Measurements from ENCODE around the gene PIP.
"Not testable (repeated sequence)": the region's sequence is repeated elsewhere in the genome, so short reads cannot be mapped to it uniquely, and the experiment has no call there.

Gene PIP

DNA sequence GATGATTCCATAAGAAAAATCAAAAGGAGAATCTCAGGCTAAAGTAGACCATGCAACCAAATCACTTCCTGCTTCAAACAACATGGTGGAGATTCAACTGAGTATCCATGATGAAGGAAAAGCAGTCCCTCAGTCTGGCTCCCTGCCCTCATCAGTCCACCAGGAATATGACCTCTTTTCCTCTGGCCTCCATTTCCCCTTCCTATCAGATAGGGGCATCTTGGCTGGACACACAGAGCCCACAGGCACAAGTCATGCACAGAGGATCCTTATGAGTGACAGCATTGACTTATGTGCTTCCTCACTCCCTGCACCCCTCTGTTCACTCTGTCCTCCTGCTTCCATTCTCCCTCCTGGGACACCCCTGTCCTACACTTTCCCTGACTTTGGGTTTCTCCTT is 16.8 kb downstream of the PIP start:
- DNase-seq (ENCODE audit: insufficient read length, low spot score), result no peak
- TF ChIP-seq, protein P1, sequence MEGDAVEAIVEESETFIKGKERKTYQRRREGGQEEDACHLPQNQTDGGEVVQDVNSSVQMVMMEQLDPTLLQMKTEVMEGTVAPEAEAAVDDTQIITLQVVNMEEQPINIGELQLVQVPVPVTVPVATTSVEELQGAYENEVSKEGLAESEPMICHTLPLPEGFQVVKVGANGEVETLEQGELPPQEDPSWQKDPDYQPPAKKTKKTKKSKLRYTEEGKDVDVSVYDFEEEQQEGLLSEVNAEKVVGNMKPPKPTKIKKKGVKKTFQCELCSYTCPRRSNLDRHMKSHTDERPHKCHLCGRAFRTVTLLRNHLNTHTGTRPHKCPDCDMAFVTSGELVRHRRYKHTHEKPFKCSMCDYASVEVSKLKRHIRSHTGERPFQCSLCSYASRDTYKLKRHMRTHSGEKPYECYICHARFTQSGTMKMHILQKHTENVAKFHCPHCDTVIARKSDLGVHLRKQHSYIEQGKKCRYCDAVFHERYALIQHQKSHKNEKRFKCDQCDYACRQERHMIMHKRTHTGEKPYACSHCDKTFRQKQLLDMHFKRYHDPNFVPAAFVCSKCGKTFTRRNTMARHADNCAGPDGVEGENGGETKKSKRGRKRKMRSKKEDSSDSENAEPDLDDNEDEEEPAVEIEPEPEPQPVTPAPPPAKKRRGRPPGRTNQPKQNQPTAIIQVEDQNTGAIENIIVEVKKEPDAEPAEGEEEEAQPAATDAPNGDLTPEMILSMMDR (IDR thresholded peaks at IDR 0.05; ENCODE audit: insufficient read depth, missing control alignments), result no peak
- no peak for FAIRE-seq

DNA sequence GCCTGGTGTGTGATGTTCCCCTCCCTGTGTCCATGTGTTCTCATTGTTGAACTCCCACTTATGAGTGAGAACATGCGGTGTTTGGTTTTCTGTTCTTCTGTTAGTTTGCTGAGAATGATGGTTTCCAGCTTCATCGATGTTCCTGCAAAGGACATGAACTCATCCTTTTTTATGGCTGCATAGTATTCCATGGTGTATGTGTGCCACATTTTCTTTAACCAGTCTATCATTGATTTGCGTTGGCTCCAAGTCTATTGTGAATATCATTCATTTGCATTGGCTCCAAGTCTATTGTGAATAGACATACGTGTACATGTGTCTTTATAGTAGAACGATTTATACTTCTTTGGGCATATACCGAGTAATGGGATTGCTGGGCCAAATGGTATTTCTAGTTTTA is 18.8 kb downstream of the PIP start:
- not testable (repeated sequence) for DNase-seq (ENCODE audit: insufficient read length, low spot score); FAIRE-seq

DNA sequence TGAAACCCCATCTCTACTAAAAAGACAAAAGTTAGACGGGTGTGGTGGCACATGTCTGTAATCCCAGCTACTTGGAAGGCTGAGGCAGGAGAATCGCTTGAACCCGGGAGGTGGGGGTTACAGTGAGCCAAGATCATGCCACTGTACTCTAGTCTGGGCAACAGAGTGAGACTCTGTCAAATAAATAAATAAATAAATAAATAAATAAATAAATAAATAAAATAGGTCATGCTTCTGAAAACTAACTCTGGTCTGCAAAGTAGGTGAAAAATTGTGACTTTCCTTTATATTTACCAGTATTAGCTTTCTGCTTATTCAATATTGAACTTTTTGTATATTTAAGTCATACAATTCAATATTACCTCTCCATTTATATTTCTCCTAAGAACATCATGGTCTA is 26.7 kb downstream of the PIP start:
- FAIRE-seq; DNase-seq (ENCODE audit: insufficient read length, low spot score): not testable (repeated sequence)

DNA sequence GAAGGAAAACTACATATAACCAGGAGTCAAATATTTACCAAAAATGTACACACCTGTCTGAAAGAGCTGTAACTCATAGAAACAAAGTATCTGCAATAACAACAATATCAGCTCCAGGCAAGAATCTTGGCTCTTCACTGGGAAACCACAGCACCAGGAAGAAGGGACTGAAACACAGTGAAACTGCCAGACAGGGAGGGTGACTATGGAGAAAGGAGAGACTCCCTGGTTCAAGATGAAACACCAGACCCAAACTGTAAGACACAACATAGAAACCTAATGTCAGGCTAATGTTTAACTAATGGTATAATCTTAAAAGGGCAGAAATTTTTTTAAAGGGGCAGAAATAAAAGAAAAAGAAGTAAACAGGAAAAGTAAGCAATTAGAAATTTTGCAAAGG is 39.8 kb downstream of the PIP start:
- TF ChIP-seq, protein P1 (IDR thresholded peaks at IDR 0.05; ENCODE audit: insufficient read depth, missing control alignments), result no peak
- DNase-seq (ENCODE audit: insufficient read length, low spot score), result no peak
- FAIRE-seq, result no peak

DNA sequence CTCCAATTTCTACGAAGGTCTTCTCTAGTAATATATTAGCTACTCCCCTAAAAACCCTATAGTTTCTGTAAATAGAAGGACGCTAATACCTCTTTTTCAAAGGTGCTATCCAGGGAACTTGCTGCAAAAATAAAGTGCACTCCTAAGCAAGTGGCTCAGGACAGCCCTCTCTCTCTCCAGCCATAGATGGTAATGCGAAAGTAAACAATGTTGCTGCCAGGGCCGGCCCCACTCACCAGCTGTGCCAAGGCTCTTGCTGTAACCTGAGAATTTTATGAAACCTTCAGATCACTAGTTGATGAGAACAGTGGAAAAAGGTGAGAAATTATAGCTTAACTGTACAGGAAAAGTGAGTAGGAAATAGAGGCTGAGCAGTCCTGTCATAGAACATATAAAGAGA is 40.5 kb downstream of the PIP start:
- DNase-seq (ENCODE audit: insufficient read length, low spot score), result no peak

DNA sequence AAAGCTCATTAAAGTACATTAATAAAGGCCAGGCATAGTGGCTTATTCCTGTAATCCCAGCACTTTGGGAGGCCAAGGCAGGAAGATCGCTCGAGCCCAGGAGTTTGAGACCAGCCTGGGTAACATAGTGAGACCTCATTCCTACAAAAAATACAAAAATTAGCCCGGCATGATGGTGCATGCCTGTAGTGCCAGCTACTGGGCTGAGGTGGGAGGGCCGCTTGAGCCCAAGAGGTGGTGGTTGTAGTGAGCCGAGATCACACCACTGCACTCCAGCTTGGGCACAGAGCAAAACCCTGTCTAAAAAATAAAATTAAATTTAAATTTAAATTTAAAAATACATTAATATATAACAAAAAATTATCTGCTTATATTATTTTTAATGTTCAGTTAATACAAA is 44.3 kb downstream of the PIP start:
- no peak for FAIRE-seq
- DNase-seq (ENCODE audit: insufficient read length, low spot score), result no peak
- TF ChIP-seq, protein P1 (IDR thresholded peaks at IDR 0.05; ENCODE audit: insufficient read depth, missing control alignments), result no peak

More for the DNA sequence above, 40.5 kb downstream of the PIP start:
- TF ChIP-seq, protein P1 (IDR thresholded peaks at IDR 0.05; ENCODE audit: insufficient read depth, missing control alignments), result no peak
- no peak for FAIRE-seq

DNA sequence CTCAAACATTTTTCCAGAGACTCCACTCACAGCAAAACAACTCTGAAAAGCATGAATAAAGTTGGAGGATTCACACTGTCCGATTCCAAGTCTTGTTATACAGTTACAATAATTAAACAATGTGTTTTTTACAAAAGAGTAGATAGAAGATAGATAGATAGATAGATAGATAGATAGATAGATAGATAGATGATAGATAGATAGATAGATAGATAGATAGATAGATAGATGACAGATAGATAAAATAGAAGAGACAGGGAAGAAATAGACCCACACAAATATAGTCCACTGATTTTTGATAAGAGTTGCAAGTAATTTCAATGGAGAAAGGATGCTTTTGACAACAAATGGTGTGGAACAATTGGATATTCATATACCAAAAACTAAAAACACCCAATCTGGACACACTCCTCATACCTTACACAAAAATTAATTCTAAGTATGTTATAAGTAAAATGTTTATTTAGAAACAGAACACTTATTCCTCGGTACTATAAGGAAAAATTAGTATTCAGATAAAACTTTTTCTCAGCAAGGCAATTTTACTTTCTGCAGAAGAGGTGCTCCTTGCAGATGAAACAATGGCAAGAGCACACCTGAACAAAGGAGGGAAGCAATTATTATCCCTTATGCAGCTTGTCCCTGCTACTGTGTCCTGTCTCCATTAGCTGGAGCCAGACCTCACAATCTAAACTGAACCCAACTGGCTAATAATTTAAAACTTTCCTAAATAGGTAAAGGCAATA is 45.7 kb downstream of the PIP start:
- DNase-seq (ENCODE audit: insufficient read length, low spot score) (no peak), FAIRE-seq (no peak)
- TF ChIP-seq, protein P1 (IDR thresholded peaks at IDR 0.05; ENCODE audit: insufficient read depth, missing control alignments), result no peak

DNA sequence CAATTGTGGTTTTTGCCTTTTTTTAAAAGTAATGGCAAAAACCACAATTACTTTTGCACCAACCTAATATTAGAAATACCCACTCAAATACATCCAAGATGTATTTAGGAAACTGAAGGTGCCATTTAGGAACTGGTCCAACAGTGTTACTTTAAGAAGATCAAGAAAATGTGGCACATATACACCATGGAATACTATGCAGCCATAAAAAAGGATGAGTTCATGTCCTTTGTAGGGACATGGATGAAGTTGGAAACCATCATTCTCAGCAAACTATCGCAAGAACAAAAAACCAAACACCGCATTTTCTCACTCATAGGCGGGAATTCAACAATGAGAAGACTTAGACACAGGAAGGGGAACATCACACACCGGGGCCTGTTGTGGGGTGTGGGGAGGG is 48.9 kb downstream of the PIP start:
- not testable (repeated sequence) for DNase-seq (ENCODE audit: insufficient read length, low spot score); FAIRE-seq

DNA sequence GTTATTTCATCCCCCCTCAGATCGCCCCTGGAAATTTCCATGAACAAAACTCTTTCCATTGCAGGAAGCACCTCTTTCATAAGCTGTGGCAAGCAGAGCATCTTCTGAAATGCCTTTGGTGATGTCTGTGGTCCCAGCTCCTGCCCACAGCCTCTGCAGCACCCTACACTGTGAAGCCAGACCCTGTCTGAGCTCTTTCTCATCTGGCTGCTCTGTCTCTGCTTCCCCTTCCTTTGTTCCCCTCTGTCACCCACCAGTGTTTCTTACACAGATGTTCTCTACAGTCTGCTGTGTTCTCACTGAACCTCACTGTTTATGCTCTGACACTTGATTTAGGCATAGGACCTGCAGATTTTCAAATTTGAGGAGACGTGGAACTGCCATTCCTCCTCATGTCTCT is 49.5 kb downstream of the PIP start:
- TF ChIP-seq, protein P1 (IDR thresholded peaks at IDR 0.05; ENCODE audit: insufficient read depth, missing control alignments), result no peak
- FAIRE-seq (no peak), DNase-seq (ENCODE audit: insufficient read length, low spot score) (no peak)

Data from D721Med (cell line).